Measurements from ENCODE around the gene MIPEP.

DNA sequence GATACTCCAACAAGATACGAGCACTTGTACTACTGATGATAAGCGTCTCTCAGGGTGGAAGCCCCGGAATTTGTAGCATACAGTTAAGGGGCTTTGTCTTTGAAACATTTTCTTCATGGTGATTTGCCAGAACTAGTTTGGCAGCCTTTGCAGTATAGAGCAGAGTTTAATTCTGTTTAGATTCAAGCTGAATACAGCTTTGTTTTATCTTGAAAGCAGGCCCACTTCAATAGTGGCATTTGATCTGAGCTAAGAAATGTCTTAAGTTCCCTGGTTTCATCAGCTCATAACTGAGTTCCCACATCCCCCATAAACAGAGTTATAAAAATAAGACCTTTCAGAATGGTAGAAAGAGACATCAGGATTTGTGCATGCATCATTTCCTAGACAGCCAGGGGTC lies 125.9 kb downstream of the MIPEP start:
- TF ChIP-seq, protein P1, sequence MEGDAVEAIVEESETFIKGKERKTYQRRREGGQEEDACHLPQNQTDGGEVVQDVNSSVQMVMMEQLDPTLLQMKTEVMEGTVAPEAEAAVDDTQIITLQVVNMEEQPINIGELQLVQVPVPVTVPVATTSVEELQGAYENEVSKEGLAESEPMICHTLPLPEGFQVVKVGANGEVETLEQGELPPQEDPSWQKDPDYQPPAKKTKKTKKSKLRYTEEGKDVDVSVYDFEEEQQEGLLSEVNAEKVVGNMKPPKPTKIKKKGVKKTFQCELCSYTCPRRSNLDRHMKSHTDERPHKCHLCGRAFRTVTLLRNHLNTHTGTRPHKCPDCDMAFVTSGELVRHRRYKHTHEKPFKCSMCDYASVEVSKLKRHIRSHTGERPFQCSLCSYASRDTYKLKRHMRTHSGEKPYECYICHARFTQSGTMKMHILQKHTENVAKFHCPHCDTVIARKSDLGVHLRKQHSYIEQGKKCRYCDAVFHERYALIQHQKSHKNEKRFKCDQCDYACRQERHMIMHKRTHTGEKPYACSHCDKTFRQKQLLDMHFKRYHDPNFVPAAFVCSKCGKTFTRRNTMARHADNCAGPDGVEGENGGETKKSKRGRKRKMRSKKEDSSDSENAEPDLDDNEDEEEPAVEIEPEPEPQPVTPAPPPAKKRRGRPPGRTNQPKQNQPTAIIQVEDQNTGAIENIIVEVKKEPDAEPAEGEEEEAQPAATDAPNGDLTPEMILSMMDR (IDR thresholded peaks at IDR 0.05) = no peak
- no peak for TF ChIP-seq POLR2A (IDR thresholded peaks at IDR 0.05)

Data from esophagus squamous epithelium (tissue), 4 donors.